Lower leg skin (tissue), 3 donors: ENCODE results near the gene DLST.

Experiments used
- POLR2A ChIP-seq, 2 donors: fragments of 450-650 bp; IDR thresholded peaks; one replicate each; pipeline ENCODE4 v1.6.1; 2016 to 2017; ENCODE audit warnings: antibody characterized with exemption in 2 of 2, mild to moderate bottlenecking in 1 of 2, moderate library complexity in 1 of 2
- TF ChIP-seq, protein P1 (sequence below), 3 donors: fragments of 450-650 bp; IDR thresholded peaks; one replicate each; pipeline ENCODE4 v1.5.1; 2016; ENCODE audit warnings: antibody characterized with exemption in 3 of 3, mild to moderate bottlenecking in 3 of 3, moderate library complexity in 2 of 3

DNA sequence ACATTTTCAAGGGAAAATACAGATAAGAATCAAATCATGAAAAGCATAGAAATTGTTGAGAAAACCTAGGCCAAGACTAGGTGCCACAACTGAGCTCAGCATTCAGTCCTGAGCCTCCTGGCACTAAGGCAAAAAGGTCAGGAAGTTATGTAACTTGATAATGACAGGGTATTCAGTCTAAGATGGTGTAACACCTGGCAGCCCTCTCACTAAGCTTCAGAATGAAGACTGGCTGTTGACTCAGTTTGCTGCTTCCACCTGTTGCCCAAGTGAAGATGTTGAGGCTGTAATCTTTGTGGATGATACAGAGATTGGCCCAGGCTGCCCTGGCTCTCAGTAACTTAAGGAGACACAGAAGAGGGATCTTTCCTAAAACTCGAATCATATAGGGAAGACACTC is 25.4 kb upstream of the DLST start:
- no peak for TF ChIP-seq POLR2A (IDR thresholded peaks at IDR 0.05)
- TF ChIP-seq, protein P1, sequence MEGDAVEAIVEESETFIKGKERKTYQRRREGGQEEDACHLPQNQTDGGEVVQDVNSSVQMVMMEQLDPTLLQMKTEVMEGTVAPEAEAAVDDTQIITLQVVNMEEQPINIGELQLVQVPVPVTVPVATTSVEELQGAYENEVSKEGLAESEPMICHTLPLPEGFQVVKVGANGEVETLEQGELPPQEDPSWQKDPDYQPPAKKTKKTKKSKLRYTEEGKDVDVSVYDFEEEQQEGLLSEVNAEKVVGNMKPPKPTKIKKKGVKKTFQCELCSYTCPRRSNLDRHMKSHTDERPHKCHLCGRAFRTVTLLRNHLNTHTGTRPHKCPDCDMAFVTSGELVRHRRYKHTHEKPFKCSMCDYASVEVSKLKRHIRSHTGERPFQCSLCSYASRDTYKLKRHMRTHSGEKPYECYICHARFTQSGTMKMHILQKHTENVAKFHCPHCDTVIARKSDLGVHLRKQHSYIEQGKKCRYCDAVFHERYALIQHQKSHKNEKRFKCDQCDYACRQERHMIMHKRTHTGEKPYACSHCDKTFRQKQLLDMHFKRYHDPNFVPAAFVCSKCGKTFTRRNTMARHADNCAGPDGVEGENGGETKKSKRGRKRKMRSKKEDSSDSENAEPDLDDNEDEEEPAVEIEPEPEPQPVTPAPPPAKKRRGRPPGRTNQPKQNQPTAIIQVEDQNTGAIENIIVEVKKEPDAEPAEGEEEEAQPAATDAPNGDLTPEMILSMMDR (IDR thresholded peaks at IDR 0.05): no peak
